Stimulated activated CD8-positive, alpha-beta memory T cell treated with anti-CD3 and anti-CD28 coated beads, Interleukin-15, amount 100 ng/mL, for 24 hours (primary cell): ENCODE measurements around the gene CSNK1G2.
A peak's percentile ranks its signal among the peaks of the same experiment; 100 is the strongest.

Source experiments
- DNase-seq: peaks from one replicate; pipeline ENCODE4 v3.0.0-alpha.2; 2020; ENCODE audit warnings: low read depth

Gene CSNK1G2

GRCh38 chr19:1918975-1919374 is 22.0 kb upstream of the CSNK1G2 start:
- DNase-seq = no peak

GRCh38 chr19:1920644-1921043 is 20.3 kb upstream of the CSNK1G2 start:
- no peak for DNase-seq

GRCh38 chr19:1921326-1921725 is 19.6 kb upstream of the CSNK1G2 start:
- no peak for DNase-seq

- DNase-seq = no peak
Observed at GRCh38 chr19:1921825-1922224, 19.1 kb upstream of the CSNK1G2 start.

- no peak for DNase-seq
Observed at GRCh38 chr19:1922803-1923202, 18.2 kb upstream of the CSNK1G2 start.

- no peak for DNase-seq
Observed at GRCh38 chr19:1923319-1923718, 17.7 kb upstream of the CSNK1G2 start.

- DNase-seq = no peak
Observed at GRCh38 chr19:1924320-1924961, 16.5 kb upstream of the CSNK1G2 start.

- no peak for DNase-seq
Observed at GRCh38 chr19:1925544-1925943, 15.4 kb upstream of the CSNK1G2 start.

GRCh38 chr19:1929021-1929742 is 11.8 kb upstream of the CSNK1G2 start:
- peak; percentile 72 for DNase-seq

GRCh38 chr19:1931445-1931844 is 9.5 kb upstream of the CSNK1G2 start:
- no peak for DNase-seq

- no peak for DNase-seq
Observed at GRCh38 chr19:1932395-1932794, 8.6 kb upstream of the CSNK1G2 start.

- no peak for DNase-seq
Observed at GRCh38 chr19:1933244-1933643, 7.7 kb upstream of the CSNK1G2 start.

GRCh38 chr19:1933942-1934341 is 7.0 kb upstream of the CSNK1G2 start:
- DNase-seq = no peak

- DNase-seq = no peak
Observed at GRCh38 chr19:1935484-1936208, 5.3 kb upstream of the CSNK1G2 start.

GRCh38 chr19:1936430-1936829 is 4.5 kb upstream of the CSNK1G2 start:
- DNase-seq = no peak

- no peak for DNase-seq
Observed at GRCh38 chr19:1936916-1937610, 3.9 kb upstream of the CSNK1G2 start.

GRCh38 chr19:1938071-1938470 is 2.9 kb upstream of the CSNK1G2 start:
- DNase-seq = no peak

GRCh38 chr19:1942078-1942933 is 1.3 kb downstream of the CSNK1G2 start:
- DNase-seq = peak; percentile 45

GRCh38 chr19:1942934-1943555 is 2.1 kb downstream of the CSNK1G2 start:
- no peak for DNase-seq

GRCh38 chr19:1943661-1944087 is 2.7 kb downstream of the CSNK1G2 start:
- no peak for DNase-seq
